C4-2B (cell line): ENCODE measurements around the gene ZNF644.

Experiments
- H3K27ac ChIP-seq: fragments of 450-650 bp; 2 replicates; pipeline ENCODE4 v1.5.1; 2017
- CTCF ChIP-seq: fragments of 450-650 bp; conservative IDR thresholded peaks from 2 replicates; pipeline ENCODE4 v1.5.1; 2017; ENCODE audit warnings: mild to moderate bottlenecking
- ZFX ChIP-seq: fragments of 450-650 bp; IDR thresholded peaks from 2 replicates; pipeline ENCODE4 v1.6.1; 2017

Gene ZNF644

GRCh38 chr1:91015794-91016550 is 5.9 kb downstream of the ZNF644 start:
- H3K27ac ChIP-seq, result no peak overlapping the region
- TF ChIP-seq ZFX (no peak), CTCF (no peak)

GRCh38 chr1:91015358-91015780 is 6.5 kb downstream of the ZNF644 start:
- TF ChIP-seq CTCF, result no peak
- TF ChIP-seq ZFX, result no peak
- no peak overlapping the region for H3K27ac ChIP-seq

- H3K27ac ChIP-seq, result no peak overlapping the region
These were observed 7.4 kb downstream of the ZNF644 start for GRCh38 chr1:91014475-91014874.

GRCh38 chr1:91013302-91013701 is 8.5 kb downstream of the ZNF644 start:
- no peak overlapping the region for H3K27ac ChIP-seq
- TF ChIP-seq ZFX, result no peak
- TF ChIP-seq CTCF, result no peak

More at GRCh38 chr1:91014475-91014874, 7.4 kb downstream of the ZNF644 start:
- TF ChIP-seq ZFX (no peak), CTCF (no peak)

- H3K27ac ChIP-seq, result no peak overlapping the region
- TF ChIP-seq ZFX (no peak), CTCF (no peak)
These were observed 9.6 kb downstream of the ZNF644 start for GRCh38 chr1:91012196-91012595.

- TF ChIP-seq CTCF (no peak), ZFX (no peak)
- H3K27ac ChIP-seq, result no peak overlapping the region
These were observed 10.1 kb downstream of the ZNF644 start for GRCh38 chr1:91011726-91012125.

- TF ChIP-seq CTCF, result no peak
- no peak for TF ChIP-seq ZFX
- H3K27ac ChIP-seq, result no peak overlapping the region
These were observed 14.0 kb downstream of the ZNF644 start for GRCh38 chr1:91007827-91008226.
